IMR-90 (cell line): ENCODE measurements around the gene NFIX. TPM values are rescaled to one million over a fixed set of nuclear protein-coding genes. Genes with fewer than 3 reads are reported as not detected.

Experiments used
- ATAC-seq: fragments of 200-7000 bp; cut with Tn5 transposase; 2 replicates; pipeline ENCODE4 v1.9.1; 2020; ENCODE audit warnings: low read depth, mild to moderate bottlenecking, moderate library complexity
- BruUV-seq: library from RNA; stranded (reverse); fragments of 400-500 nt; replicated peaks from 2 replicates; lab custom pipeline; 2021; lab: Mats Ljungman, UMichigan
- CTCF ChIA-PET: fragments of 300-600 bp; formaldehyde crosslinking; extraction: SDS; loops from one replicate; lab custom pipeline; 2021; ENCODE audit warnings: antibody characterized with exemption; lab: Yijun Ruan, JAX
- POLR2A ChIA-PET: fragments of 300-600 bp; sonication (Branson Sonifier 250); formaldehyde crosslinking; loops from one replicate; lab custom pipeline; 2022; ENCODE audit warnings: antibody characterized with exemption; ENCODE audit not compliant: unreplicated experiment; lab: Charles Lee
- DNase-seq: peaks from one replicate; pipeline ENCODE4 v3.0.0; 2013
- H2AFZ ChIP-seq: replicated peaks from 2 replicates; pipeline ENCODE3; 2013; ENCODE audit warnings: low read length, mild to moderate bottlenecking; ENCODE audit not compliant: poor library complexity
- H2AK5ac ChIP-seq: 2 replicates; pipeline ENCODE4 v1.6.1; 2013; ENCODE audit warnings: low read depth, low read length, inconsistent platforms
- H2AK9ac ChIP-seq: replicated peaks from 2 replicates; pipeline ENCODE3; 2013; ENCODE audit warnings: mild to moderate bottlenecking, low read depth, low read length, moderate library complexity; ENCODE audit not compliant: poor library complexity
- H2BK120ac ChIP-seq: 2 replicates; pipeline ENCODE4 v1.6.1; 2013; ENCODE audit warnings: low read depth, low read length, inconsistent platforms
- H2BK15ac ChIP-seq: 3 replicates; pipeline ENCODE4 v1.6.1; 2013; ENCODE audit warnings: low read depth, low read length, inconsistent platforms
- H2BK20ac ChIP-seq: 2 replicates; pipeline ENCODE4 v1.6.1; 2013; ENCODE audit warnings: low read depth, mild to moderate bottlenecking, inconsistent platforms, low read length, moderate library complexity
- H2BK5ac ChIP-seq: 2 replicates; pipeline ENCODE4 v1.6.1; 2013; ENCODE audit warnings: mild to moderate bottlenecking, low read depth, low read length, inconsistent platforms; ENCODE audit not compliant: poor library complexity, severe bottlenecking
- H3K14ac ChIP-seq: replicated peaks from 2 replicates; pipeline ENCODE4 v1.6.1; 2013; ENCODE audit warnings: low read depth, low read length, inconsistent platforms
- H3K18ac ChIP-seq: 2 replicates; pipeline ENCODE4 v1.6.1; 2013; ENCODE audit warnings: low read depth, low read length, control low read depth
- H3K23ac ChIP-seq: 2 replicates; pipeline ENCODE4 v1.6.1; 2013; ENCODE audit warnings: low read depth, low read length, inconsistent platforms
- H3K27ac ChIP-seq: 2 replicates; pipeline ENCODE4 v1.5.1; 2013; ENCODE audit warnings: mild to moderate bottlenecking, control low read depth, low read length; ENCODE audit not compliant: insufficient read depth
- H3K27me3 ChIP-seq: 2 replicates; pipeline ENCODE4 v1.6.1; 2013; ENCODE audit warnings: low read length; ENCODE audit not compliant: control insufficient read depth, insufficient read depth
- H3K36me3 ChIP-seq: 2 replicates; pipeline ENCODE4 v1.6.1; 2013; ENCODE audit warnings: low read length, mixed read lengths; ENCODE audit not compliant: control insufficient read depth, insufficient read depth
- H3K4ac ChIP-seq: 2 replicates; pipeline ENCODE4 v1.6.1; 2013; ENCODE audit warnings: low read depth, low read length, inconsistent platforms
- H3K4me1 ChIP-seq: 2 replicates; pipeline ENCODE4 v1.6.1; 2013; ENCODE audit warnings: low read length, mixed read lengths; ENCODE audit not compliant: control insufficient read depth, insufficient read depth
- H3K4me2 ChIP-seq: 2 replicates; pipeline ENCODE4 v1.6.1; 2013; ENCODE audit warnings: low read depth, mild to moderate bottlenecking, control low read depth, low read length, moderate library complexity
- H3K4me3 ChIP-seq: 2 replicates; pipeline ENCODE4 v1.5.1; 2013; ENCODE audit warnings: low read depth, mild to moderate bottlenecking, control low read depth, low read length, moderate library complexity; ENCODE audit not compliant: insufficient read depth
- H3K56ac ChIP-seq: 2 replicates; pipeline ENCODE4 v1.6.1; 2013; ENCODE audit warnings: low read length, inconsistent platforms; ENCODE audit not compliant: insufficient read depth; ENCODE audit errors: extremely low read depth
- H3K79me1 ChIP-seq, 2 experiments: 2 replicates each; pipeline ENCODE4 v1.6.1; 2013; ENCODE audit warnings: low read length in 2 of 2, inconsistent platforms in 1 of 2, low read depth in 1 of 2
- H3K9ac ChIP-seq: 2 replicates; pipeline ENCODE4 v1.6.1; 2013; ENCODE audit warnings: low read depth, low read length, control low read depth
- H3K9me1 ChIP-seq: 2 replicates; pipeline ENCODE4 v1.6.1; 2013; ENCODE audit warnings: low read length, inconsistent platforms; ENCODE audit not compliant: insufficient read depth
- H3K9me3 ChIP-seq: 2 replicates; pipeline ENCODE4 v1.6.1; 2013; ENCODE audit warnings: low read length; ENCODE audit not compliant: control insufficient read depth, insufficient read depth
- H4K20me1 ChIP-seq: 2 replicates; pipeline ENCODE4 v1.6.1; 2013; ENCODE audit warnings: low read length, inconsistent platforms; ENCODE audit not compliant: insufficient read depth
- H4K5ac ChIP-seq: 2 replicates; pipeline ENCODE4 v1.6.1; 2013; ENCODE audit warnings: mild to moderate bottlenecking, low read depth, low read length, control low read depth
- H4K8ac ChIP-seq, 2 experiments: 2 replicates each; pipeline ENCODE4 v1.6.1; 2013; ENCODE audit warnings: low read depth in 2 of 2, low read length in 2 of 2, control low read depth in 1 of 2, inconsistent platforms in 1 of 2
- H4K91ac ChIP-seq: 2 replicates; pipeline ENCODE4 v1.6.1; 2013; ENCODE audit warnings: low read depth, low read length, inconsistent platforms; ENCODE audit not compliant: insufficient read depth
- CEBPB ChIP-seq: IDR thresholded peaks from 2 replicates; pipeline ENCODE4 v1.6.1; 2012; ENCODE audit warnings: low read depth, low read length, improper control_type of control experiment
- MAZ ChIP-seq: IDR thresholded peaks from 2 replicates; pipeline ENCODE4 v1.6.1; 2012; ENCODE audit warnings: low read depth, mild to moderate bottlenecking, low read length, improper control_type of control experiment, moderate library complexity, borderline replicate concordance
- POLR2A ChIP-seq: IDR thresholded peaks from 2 replicates; pipeline ENCODE4 v1.6.1; 2012; ENCODE audit warnings: mild to moderate bottlenecking, low read depth, low read length
- RCOR1 ChIP-seq: IDR thresholded peaks from 2 replicates; pipeline ENCODE4 v1.6.1; 2012; ENCODE audit warnings: mild to moderate bottlenecking, low read length, improper control_type of control experiment; ENCODE audit not compliant: insufficient replicate concordance
- RFX5 ChIP-seq: IDR thresholded peaks from 2 replicates; pipeline ENCODE4 v1.8.0; 2012; ENCODE audit warnings: low read depth, mild to moderate bottlenecking, low read length, moderate library complexity
- WGBS, 2 experiments: methylation state at CpG; one replicate each; pipeline versions ENCODE4 v1.1.5 to v1.1.7; 2013; ENCODE audit warnings: missing lambda C conversion rate in 2 of 2; ENCODE audit not compliant: insufficient read length in 1 of 2; ENCODE audit errors: extremely low coverage in 2 of 2; 5-methylcytosine and 5-hydroxymethylcytosine counted together
- dilution Hi-C: fragments of 300-500 bp; cut with HindIII; formaldehyde crosslinking; loops from one replicate; pipeline ENCODE4 v1.14.3; 2018; ENCODE audit warnings: low sequenced_read_pairs; ENCODE audit not compliant: unreplicated experiment
- in situ Hi-C: fragments of 300-500 bp; cut with MboI; formaldehyde crosslinking; loops from 3 replicates; pipeline ENCODE4 v1.14.3; 2019; ENCODE audit warnings: low sequenced_read_pairs, inconsistent platforms, mixed read lengths
- intact Hi-C: fragments of 100-400 bp; cut with micrococcal nuclease; formaldehyde crosslinking; loops from 2 replicates; pipeline ENCODE4 v1.10.0; 2022
- polyA plus RNA-seq, 3 experiments: library from polyadenylated mRNA; depleted of rRNA; stranded (reverse); fragments of >200 nt; gene quantifications; 2 replicates each; pipeline ENCODE4 v1.2.3, GENCODE V29; 2012; ENCODE audit warnings: low replicate concordance in 1 of 3
- total RNA-seq: library from RNA; depleted of rRNA; stranded (reverse); fragments of >200 nt; gene quantifications from 2 replicates; pipeline ENCODE4 v1.2.3, GENCODE V29; 2012

Gene NFIX
- total and polyA plus RNA-seq, 2 of the 4 experiments (the other 2 are of a cell fraction) = 10.2 to 47.7 TPM

- TF ChIP-seq RFX5 = no peak
- no peak for TF ChIP-seq CEBPB
Measured at GRCh38 chr19:12945479-12946091, 49.7 kb upstream of the NFIX start, which contains the start of gene RAD23A (continued).

- peak overlapping the region; percentile 89 for H2AFZ ChIP-seq
- dilution Hi-C loops = no loop called here
- no peak overlapping the region for H2BK20ac ChIP-seq
- peak overlapping the region; percentile 97 for H3K56ac ChIP-seq
- H2BK15ac ChIP-seq = no peak overlapping the region
- peak overlapping the region; percentile 84 for H3K27ac ChIP-seq
- TF ChIP-seq RCOR1 (no peak), POLR2A (peak; percentile 68), MAZ (peak; percentile 70; the same call in 1 of the 2 replicates)
- in situ Hi-C loops = no loop called here
- 3% methylated on average over 26 of the region's 40 CpGs; no CpG with 5 or more reads in 1 of the 2 experiments for whole genome bisulfite sequencing, 2 experiments
- H4K5ac ChIP-seq = peak overlapping the region; percentile 7; the same call in 1 of the 2 replicates
- peak overlapping the region; percentile 94 for H3K23ac ChIP-seq
- peaks cover 4% of the 10 kb centered on the region for H3K4me1 ChIP-seq
- ATAC-seq (peak; percentile 89), DNase-seq (peak; percentile 80)
- peaks cover 48% of the 10 kb centered on the region for H4K20me1 ChIP-seq
- H2BK5ac ChIP-seq = peak overlapping the region; percentile 91
- 0 out of 2 replicates have a peak overlapping the region, but pooled peaks have one; percentile 1 for H2BK120ac ChIP-seq
- H3K18ac ChIP-seq = no peak overlapping the region; the same call in 1 of the 2 replicates
- H3K9ac ChIP-seq = peak overlapping the region; percentile 89
- peak overlapping the region; percentile 87 for H2AK5ac ChIP-seq
- ChIA-PET CTCF (interaction anchor here (0.7 kb wide), 1 partner anchor 20 kb away, joined by 4 read pairs; no protein-coding TSS in a partner anchor), POLR2A (interaction anchor here (0.7 to 0.9 kb wide), 3 partner anchors 10 to 178 kb away, joined by 4 to 9 read pairs (median 6); partner anchors contain the start of gene FARSA)
- H3K4ac ChIP-seq = peak overlapping the region; percentile 96
- peak overlapping the region; percentile 98 for H3K4me2 ChIP-seq
- peak overlapping the region; percentile 83 to 91 for H4K8ac ChIP-seq
- peaks cover 61% of the 10 kb centered on the region for H3K36me3 ChIP-seq
- H3K14ac ChIP-seq = peak overlapping the region; percentile 99
- intact Hi-C loops = no loop called here
- peak overlapping the region; percentile 87 for H4K91ac ChIP-seq
- BruUV-seq = no TSS peak
- no peaks in the 10 kb centered on the region for H3K9me3 ChIP-seq
- H3K4me3 ChIP-seq = peak overlapping the region; percentile 60
- no peaks in the 10 kb centered on the region for H3K27me3 ChIP-seq
- peaks cover 13% of the 10 kb centered on the region; the same call in 1 of the 2 replicates for H3K9me1 ChIP-seq
- H3K79me1 ChIP-seq = peaks cover 27 to 70% of the 10 kb centered on the region in 2 experiments
- peak overlapping the region; percentile 97 for H2AK9ac ChIP-seq
Measured at GRCh38 chr19:12946092-12946721, 49.1 kb upstream of the NFIX start.
